Hindlimb muscle (tissue), 1 donor: ENCODE measurements around the gene GTF3C5. TPM values are rescaled to one million over a fixed set of nuclear protein-coding genes. Genes with fewer than 3 reads are reported as not detected.
A peak's percentile ranks its signal among the peaks of the same experiment; 100 is the strongest.
"Not testable (repeated sequence)": the region's sequence is repeated elsewhere in the genome, so short reads cannot be mapped to it uniquely, and the experiment has no call there.

Experiments
- DNase-seq: peaks from one replicate; pipeline ENCODE4 v3.0.0-alpha.2; 2013
- polyA plus RNA-seq: library from polyadenylated mRNA; unstranded; fragments of 120-200 nt; gene quantifications from one replicate; pipeline ENCODE4 v1.2.1, GENCODE V29; 2013; ENCODE audit not compliant: insufficient read length

Gene GTF3C5
- polyA plus RNA-seq, 1 donor: 58.8 TPM

GRCh38 chr9:133031496-133031911 lies 707 bp downstream of the GTF3C5 start:
- no peak for DNase-seq

- DNase-seq: no peak
Measured at GRCh38 chr9:133032171-133032570, 1.4 kb downstream of the GTF3C5 start.

DNA sequence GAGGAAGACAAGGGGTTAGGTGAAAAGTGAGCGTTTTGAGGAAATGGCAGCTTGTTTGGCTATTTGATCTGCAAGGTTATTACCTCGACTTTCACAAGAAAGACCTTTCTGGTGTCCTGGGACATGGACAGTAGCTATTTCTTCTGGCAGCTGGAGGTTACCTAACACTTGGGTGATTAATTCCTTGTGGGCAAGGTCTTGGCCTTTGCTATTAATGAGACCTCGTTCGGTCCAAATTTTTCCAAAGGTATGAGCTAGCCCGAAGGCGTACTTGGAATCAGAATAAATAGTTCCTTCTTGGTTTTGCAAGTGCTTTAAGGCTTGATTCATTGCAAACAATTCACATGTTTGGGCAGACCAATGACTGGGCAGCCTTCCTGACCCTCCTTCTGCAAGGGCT lies 4.9 kb downstream of the GTF3C5 start:
- DNase-seq: no peak

- no peak for DNase-seq
Measured at GRCh38 chr9:133037775-133038515, 7.1 kb downstream of the GTF3C5 start.

- DNase-seq: not testable (repeated sequence)
Measured at GRCh38 chr9:133040892-133041479, 10.2 kb downstream of the GTF3C5 start.

GRCh38 chr9:133041958-133042357 lies 11.2 kb downstream of the GTF3C5 start:
- no peak for DNase-seq

DNA sequence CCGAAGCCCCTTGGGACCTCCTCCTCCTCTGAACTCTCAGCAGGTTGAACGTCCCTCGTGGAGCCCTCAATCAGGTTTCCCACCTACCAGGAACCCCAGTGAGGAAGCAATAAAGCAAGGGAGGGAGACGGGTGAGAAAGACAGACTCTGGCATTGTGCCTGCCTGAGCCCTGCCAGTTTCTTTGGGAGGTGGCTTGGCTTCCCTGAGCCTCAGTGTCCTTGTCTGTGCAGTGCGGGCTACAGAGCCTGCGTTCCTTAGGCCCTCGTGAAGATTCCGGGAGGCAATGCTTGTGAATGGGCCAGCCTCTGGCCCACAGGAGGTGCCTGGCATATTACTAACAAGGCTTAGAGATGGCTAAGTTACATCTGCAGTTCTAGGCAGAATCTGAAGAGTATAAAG lies 11.9 kb downstream of the GTF3C5 start:
- DNase-seq: no peak

DNA sequence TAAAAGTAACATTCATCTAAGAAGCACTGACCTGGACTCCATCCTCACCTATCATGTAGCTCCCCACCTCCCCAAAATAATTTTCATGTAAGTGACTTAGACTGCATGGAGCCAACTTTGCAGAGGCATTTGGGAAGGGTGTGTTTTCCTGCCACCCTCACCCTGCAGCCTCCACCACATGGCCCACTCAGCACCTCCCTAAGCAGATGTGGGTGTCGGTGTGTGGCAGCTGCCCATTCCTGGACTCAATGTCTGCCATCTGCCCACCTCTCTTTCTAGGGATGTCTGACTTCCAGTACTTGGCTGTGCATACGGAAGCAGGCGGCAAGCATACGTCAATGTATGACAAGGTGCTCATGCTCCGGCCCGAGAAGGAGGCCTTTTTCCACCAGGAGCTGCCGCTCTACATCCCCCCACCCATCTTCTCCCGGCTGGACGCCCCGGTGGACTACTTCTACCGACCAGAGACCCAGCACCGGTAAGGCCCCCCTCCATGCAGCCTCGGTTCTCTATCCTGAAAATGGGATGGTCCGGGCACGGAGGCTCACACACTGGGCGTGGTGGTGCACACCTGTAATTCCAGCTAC lies 12.7 kb downstream of the GTF3C5 start:
- DNase-seq: no peak

DNA sequence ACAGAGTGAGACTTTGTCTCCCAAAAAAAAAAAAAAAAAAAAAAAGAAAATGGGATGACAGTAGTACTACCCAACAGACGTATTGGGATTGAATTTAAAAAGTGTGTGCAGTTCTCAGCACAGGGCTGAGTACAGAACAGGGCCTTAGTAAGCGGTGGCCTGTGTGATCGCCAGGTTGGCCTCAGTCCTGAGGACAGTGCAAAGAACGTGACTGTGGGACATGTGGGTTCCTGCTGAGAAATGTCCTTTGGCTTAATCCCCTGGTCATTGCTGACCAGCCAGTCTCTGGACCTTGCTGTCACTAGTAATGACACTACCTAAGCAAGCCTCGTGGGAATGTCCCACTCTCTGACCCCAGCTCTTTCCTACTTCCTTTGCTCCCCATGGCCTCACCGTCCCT lies 13.3 kb downstream of the GTF3C5 start:
- no peak for DNase-seq

DNA sequence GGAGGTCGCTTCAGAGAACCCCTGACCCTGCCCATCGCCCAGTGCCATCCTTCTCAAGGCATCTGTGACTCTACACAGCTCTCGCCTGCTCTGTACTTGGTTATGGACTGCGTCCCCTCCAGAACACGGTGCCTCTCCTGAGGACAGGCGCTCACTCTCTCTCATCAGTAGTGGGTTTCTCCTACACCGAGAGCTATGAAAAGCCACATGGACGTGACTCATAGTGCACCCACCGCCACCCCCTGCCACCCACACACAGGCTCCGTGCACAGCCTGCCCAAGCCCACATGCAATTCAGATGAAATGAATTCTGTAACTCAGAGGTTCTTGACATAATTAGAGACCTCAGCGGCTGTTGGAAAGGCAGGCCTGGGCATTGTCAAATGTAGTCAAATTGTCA lies 13.9 kb downstream of the GTF3C5 start:
- no peak for DNase-seq

- DNase-seq: no peak
Measured at GRCh38 chr9:133045132-133045531, 14.3 kb downstream of the GTF3C5 start.

DNA sequence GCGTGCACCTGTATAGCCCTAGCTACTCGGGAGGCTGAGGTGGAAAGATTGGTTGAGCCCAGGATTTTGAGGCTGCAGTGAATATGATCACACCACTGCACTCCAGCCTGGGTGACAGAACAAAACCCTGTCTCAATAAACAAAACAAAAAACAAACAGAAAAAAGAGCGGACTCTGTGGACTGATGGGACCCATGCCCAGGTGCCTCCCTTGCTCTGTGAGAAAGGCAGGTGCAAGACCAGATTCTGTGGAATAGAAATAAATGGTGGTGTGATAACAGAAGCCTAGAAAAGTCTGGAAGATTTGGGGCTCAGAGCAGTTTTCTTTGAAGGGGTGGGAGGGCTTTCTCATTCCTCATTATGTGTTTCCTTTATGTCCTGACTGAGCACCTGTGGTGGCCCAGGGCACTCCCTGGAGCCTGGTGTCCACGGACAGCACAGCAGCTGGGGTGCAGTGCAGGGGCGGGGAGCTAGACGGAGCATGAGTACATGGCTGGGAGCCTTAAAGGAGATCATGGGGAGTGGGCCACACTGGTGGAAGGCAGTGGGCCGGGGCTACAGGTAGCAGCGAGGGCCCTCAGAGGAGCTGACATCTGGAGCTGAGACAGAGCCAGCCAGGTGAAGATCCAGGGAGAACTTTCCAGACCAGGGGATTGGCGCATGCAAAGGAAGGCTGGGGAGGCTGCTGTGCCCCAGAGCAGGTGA lies 15.6 kb downstream of the GTF3C5 start:
- no peak for DNase-seq

DNA sequence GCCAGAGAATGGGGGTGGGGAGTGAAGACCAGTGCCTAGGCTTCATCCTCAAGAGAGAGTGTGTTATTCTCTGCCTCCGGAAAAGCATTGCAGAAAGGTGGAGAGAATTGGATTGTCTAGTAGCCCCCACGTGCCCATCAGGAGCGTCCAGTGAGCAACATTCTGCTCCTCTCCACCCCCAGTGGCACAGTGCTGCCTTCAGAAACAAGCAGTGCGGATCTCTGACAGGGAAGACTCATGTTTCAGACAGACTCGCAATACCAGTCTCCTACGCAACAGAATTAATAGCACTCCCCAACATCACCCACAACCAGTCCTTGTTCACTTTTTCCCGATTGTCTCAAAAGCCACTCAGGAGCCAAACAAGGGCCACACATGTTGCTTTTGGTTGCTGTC lies 16.1 kb downstream of the GTF3C5 start:
- no peak for DNase-seq

DNA sequence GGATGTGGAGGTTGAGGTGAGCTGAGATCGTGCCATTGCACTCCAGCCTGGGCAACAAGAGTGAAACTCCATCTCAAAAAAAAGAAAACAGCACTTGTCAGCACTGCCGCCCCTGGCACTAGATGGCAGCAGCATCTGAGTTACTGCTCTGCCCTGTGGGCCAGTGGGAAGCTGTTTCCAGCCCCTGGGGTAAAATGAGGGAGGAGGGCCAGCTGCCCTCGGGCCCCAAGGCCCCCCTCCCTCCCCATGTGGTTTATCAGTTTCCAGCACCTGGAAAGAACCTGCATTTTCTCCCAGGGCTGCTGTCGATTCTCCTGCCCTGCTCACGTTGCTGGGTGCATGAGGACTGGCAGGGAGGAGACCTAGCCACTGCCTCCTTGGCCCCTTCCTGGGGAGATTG lies 17.8 kb downstream of the GTF3C5 start:
- DNase-seq: no peak

DNA sequence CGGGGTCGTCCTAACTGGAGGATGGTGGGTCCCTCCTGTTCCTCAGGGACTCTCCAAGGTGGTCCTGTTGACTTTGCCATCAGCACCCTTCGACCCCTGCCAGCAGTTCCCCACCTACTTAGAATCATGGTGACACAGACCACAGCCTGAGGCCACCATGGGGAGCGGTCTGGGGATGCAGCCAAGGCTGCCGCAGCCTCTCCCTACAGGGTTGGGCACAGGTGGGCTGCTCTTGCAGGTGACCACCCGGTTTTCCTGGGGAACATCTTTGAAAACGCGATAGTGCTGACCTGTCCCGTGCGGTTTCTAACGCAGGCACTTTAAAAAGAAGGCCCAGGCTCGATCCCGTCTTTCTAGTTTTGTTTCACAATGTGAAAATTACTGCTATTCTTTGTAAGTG lies 18.2 kb downstream of the GTF3C5 start:
- DNase-seq: no peak

- DNase-seq: peak; percentile 33
Measured at GRCh38 chr9:133050142-133050541, 19.3 kb downstream of the GTF3C5 start.

DNA sequence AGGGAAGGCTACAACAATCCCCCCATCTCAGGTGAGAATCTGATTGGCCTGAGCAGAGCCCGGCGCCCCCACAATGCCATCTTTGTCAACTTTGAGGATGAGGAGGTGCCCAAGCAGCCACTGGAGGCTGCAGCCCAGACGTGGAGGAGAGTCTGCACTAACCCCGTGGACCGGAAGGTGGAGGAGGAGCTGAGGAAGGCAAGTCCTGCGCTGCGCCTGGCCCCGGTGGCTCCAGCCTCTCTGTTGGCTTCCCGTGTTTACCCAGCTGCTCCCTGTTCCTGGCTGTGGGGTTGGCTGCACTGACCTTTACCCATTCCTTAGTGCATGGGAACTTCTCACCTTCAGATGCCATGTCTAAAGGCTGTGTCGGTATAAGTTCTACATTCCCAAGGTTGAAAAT lies 20.0 kb downstream of the GTF3C5 start:
- DNase-seq: no peak

GRCh38 chr9:133051281-133051900 lies 20.6 kb downstream of the GTF3C5 start:
- no peak for DNase-seq

GRCh38 chr9:133051966-133052539 lies 21.3 kb downstream of the GTF3C5 start:
- DNase-seq: no peak

GRCh38 chr9:133054194-133054890 lies 23.5 kb downstream of the GTF3C5 start:
- DNase-seq: no peak

GRCh38 chr9:133054966-133055365 lies 24.2 kb downstream of the GTF3C5 start:
- peak; percentile 50 for DNase-seq
